ENCODE measurements around the gene RARA.

RARA gene

DNA sequence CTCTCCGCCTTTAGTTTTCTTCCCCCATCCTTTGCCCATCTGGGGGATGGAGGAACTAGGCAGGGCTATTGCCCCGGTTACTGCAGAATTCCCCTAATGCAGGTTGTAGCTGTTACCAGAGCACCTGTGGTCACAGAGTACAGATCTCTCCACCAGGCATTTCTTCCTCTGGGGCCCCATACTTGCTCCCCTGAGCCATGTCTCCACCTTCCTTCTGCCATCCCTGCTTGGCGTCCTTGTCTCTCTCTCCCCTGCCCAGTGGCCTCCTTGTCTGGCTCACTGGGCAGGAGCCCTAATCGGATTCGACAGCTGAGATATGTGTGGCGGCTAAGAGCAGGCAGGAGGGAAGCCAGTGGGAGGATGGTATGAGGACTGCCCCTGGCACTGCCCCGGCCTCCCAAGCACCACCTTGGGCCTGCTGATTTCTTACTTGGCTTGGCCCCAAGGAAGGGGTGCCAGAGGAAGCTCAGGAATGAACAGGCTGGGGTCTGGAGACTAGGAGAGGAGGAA lies 2.0 kb downstream of the RARA start:
- TF ChIP-seq, protein P1, sequence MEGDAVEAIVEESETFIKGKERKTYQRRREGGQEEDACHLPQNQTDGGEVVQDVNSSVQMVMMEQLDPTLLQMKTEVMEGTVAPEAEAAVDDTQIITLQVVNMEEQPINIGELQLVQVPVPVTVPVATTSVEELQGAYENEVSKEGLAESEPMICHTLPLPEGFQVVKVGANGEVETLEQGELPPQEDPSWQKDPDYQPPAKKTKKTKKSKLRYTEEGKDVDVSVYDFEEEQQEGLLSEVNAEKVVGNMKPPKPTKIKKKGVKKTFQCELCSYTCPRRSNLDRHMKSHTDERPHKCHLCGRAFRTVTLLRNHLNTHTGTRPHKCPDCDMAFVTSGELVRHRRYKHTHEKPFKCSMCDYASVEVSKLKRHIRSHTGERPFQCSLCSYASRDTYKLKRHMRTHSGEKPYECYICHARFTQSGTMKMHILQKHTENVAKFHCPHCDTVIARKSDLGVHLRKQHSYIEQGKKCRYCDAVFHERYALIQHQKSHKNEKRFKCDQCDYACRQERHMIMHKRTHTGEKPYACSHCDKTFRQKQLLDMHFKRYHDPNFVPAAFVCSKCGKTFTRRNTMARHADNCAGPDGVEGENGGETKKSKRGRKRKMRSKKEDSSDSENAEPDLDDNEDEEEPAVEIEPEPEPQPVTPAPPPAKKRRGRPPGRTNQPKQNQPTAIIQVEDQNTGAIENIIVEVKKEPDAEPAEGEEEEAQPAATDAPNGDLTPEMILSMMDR (IDR thresholded peaks at IDR 0.05; ENCODE audit: low read depth, low read length, missing control alignments) = no peak
- H3K4me3 ChIP-seq (replicated peaks; ENCODE audit: low read depth, low read length) = no peak overlapping the region
- DNase-seq (ENCODE audit: extremely low read depth, low read depth) = no peak

DNA sequence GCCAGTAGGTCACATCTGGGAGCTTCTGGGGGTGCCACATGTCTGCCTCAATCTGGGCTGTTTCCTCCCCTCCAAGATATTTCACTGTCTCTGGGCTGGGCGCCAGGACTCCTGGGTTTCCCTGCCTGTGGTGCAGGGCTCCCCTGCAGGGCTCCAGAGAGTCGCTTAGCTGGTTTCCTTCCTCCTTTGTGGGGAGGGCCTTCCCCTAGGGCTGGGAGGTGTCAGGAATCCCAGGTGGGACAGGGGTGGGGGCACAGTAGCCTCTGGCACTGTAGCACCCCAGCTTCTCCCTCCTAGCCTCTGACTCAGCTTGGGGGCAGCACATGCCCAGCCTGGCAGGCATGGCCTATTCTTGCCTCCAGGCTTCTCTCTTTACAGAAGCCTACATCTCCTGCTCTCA lies 2.6 kb downstream of the RARA start:
- DNase-seq (ENCODE audit: extremely low read depth, low read depth) = no peak
- TF ChIP-seq, protein P1 (IDR thresholded peaks at IDR 0.05; ENCODE audit: low read depth, low read length, missing control alignments) = no peak
- no peak overlapping the region for H3K4me3 ChIP-seq (replicated peaks; ENCODE audit: low read depth, low read length)

GRCh38 chr17:40312131-40312731 lies 3.3 kb downstream of the RARA start:
- H3K4me3 ChIP-seq (replicated peaks; ENCODE audit: low read depth, low read length) = no peak overlapping the region
- TF ChIP-seq, protein P1 (IDR thresholded peaks at IDR 0.05; ENCODE audit: low read depth, low read length, missing control alignments) = no peak
- no peak for DNase-seq (ENCODE audit: extremely low read depth, low read depth)

DNA sequence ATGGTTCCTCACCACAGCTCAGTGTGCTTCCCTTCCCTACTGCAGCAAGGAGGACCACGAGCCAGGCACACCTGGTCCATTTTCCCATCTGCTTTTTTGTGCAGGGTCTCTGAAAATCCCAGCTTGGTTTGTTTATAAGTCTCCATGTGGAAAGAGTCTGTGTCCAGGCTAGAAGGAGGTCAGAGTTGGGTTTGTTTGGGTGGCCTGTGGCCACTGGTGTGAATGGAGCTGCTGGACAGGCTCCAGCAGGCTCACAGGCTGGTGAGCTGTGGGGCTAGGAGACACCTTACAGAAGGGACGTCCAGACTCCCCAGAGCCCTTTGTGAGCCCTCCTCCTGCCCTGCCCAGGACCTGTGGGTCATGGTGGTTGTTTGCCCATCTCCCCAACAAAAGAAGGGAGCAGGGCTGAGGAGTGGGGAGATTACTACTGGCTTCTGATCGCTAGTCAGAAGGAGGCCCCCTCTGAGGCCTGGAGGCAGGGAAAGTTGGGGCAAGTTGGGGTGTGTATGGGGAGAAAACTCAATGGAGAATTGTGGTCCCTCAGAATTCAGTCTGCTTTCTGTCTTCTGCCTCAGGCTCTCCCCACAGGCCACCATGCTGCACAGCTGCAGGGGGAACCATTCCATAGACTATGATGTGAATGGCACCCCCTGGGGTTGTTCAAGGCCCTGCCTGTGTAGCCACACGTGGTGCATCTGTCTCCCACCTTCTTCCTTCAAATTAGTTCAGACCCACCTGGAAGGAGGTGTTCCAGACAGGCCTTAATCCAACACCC lies 4.1 kb downstream of the RARA start:
- DNase-seq (ENCODE audit: extremely low read depth, low read depth) = no peak
- TF ChIP-seq, protein P1 (IDR thresholded peaks at IDR 0.05; ENCODE audit: low read depth, low read length, missing control alignments) = no peak
- no peak overlapping the region for H3K4me3 ChIP-seq (replicated peaks; ENCODE audit: low read depth, low read length)

DNA sequence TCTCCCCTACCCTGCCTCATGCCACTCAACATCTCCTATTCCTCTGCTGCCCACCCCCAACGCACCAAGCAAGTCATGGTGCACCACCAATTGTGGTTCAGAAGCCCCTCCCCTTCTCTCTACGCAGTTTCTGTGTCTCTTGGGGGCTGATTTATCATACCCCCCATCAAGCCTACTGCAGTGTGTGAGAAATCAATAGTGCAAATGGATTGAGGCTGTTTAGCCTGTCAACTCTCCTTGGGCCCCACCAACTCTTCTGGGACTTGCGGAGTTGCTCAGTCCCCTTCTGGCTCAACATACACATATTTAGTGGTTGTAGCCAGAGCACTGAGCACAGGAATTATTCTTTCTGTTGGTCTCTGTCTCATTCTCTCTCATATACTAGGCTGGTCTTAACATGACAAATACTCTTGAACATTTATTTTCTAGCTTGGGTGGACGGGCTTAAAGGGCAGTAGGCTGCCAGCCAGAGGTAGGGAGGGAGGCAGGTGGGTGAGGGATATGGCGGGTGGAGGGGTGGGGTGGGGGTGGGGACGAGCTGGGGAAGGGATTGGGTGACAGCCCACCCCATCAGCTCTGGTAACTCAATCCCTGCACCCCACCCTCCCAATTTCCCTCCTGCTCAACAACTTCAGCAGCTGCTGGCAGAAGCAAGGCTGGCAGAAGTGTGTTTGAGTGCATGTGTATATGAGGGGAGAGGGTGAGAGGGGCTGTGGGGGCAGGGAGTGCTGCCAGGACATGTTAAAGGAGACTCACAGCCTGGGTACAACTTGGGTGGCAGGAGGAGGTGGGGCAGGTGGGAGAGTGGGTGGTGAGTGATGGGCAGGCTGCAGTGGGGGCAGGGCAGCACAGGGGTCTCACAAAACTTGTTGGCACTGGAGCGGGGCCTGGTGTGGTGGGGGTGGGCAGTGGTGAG lies 4.9 kb downstream of the RARA start:
- H3K4me3 ChIP-seq (replicated peaks; ENCODE audit: low read depth, low read length) = no peak overlapping the region
- DNase-seq (ENCODE audit: extremely low read depth, low read depth) = no peak
- TF ChIP-seq, protein P1 (IDR thresholded peaks at IDR 0.05; ENCODE audit: low read depth, low read length, missing control alignments) = no peak

DNA sequence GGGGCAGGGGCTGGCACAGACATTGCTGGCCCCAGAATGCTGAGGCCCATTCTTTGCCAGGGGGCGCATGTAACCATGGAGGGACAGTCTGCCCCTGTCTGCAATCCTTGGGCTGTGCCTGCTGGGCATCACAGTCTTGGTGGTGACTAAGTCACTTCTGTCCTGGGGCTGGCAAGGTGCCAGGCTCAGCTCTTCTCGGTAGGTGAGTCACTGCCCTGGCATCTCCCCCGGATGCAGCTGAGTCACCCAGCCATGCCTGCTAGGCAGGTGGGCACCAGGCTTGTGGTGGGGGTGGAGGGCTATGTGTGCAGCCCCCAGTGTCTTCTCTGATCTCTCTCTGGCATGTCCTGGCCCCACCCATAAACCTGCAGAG lies 5.6 kb downstream of the RARA start:
- H3K4me3 ChIP-seq (replicated peaks; ENCODE audit: low read depth, low read length) = no peak overlapping the region
- peak; percentile 80 for DNase-seq (ENCODE audit: extremely low read depth, low read depth)
- TF ChIP-seq, protein P1 (IDR thresholded peaks at IDR 0.05; ENCODE audit: low read depth, low read length, missing control alignments) = no peak
